Bronchial smooth muscle cell (primary cell): ENCODE results near the gene OOSP4B. TPM values are rescaled to one million over a fixed set of nuclear protein-coding genes. Genes with fewer than 3 reads are reported as not detected.

Experiments used
- total RNA-seq: library from RNA; depleted of rRNA; stranded (reverse); fragments of >200 nt; gene quantifications from 2 replicates; pipeline ENCODE4 v1.2.1, GENCODE V29; 2014

OOSP4B gene
- total RNA-seq: not detected in 2 replicates

DNA sequence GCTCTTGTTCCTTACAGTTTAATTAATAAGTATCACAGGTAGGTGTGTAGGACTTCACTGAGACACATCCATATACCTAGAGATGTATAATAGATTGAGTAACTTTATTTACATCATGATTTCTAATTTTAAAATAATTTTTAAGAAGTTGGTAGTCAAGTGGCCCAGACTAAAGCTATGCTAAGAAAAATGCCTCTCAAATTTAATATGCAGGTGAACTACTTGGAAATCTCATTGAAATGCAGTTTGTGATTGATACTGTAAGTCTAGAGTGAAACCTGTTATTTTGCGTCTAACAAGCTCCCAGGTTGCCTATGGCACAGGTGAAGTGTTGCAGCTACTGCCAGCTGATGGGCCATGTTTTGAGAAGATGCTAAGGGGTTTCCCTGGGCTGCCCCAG, at the start of gene OOSP4B:
TSS of gene OOSP4B (plus strand) at position 301 of the 400 bp plus-strand sequence.

DNA sequence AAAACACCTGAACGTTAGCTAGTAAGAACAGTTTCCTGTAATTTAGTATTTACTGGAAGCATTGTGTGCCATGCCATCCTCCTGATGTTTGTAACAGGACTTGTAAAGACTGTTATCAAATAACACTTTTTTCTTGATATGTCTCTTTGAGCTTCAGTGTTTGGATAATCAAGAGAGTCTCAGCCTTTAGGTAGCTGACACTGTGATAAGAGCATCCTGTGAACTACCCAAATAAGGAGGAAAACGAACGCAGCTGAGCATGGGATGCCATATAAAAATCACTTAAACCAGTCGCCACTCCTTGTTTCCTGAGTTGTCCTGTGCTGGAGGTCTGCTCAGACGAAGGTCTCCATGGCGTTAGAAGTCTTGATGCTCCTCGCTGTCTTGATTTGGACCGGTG, 23.1 kb downstream of the OOSP4B start, which contains the start of gene OOSP2:
TSS of gene OOSP2 (plus strand) at position 301 of the 400 bp plus-strand sequence. CDS start at position 352, 51 bp downstream.

DNA sequence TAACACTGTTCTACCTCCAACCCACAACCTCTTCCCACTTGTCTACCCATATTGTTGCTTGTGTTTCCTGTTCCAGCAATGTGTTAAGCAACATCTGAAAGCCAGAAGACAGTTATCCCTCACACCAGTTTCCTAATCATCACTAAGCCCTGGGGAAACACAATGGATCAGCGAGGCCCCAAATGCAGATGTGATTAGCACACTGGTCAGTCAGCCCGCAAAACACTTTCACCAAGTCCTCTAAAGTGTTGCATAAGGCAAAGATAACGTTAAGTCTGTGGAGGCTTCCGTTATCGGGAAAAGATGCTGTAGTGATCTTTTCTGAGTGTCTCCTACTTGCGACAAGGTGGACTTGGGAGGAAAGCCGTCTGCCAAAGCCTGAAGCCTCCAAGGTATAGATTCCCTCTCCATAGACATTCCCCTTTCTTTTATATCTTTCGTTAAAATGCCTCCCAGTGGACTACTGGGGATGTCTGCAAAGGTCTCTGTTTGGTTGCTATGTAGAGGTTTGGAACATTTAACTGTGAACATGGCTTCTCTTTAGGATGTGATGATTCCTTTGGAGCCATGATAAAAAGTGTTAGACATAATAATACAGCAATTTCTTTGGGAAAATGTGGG, 39.5 kb downstream of the OOSP4B start, which contains the start of gene MS4A3:
TSS of gene MS4A3 (plus strand) at position 317 of the 621 bp plus-strand sequence. CDS start 4,496 bp downstream, outside the sequence.

Other genes starting within 250 kb of the OOSP4B start
- gene MRPL16, start 206.4 kb upstream of the OOSP4B start, total RNA-seq: 40.8 and 47.0 TPM in 2 replicates
- not detected in 2 replicates for gene CBLIF, start 171.7 kb upstream of the OOSP4B start, total RNA-seq
- gene TCN1, start 150.7 kb upstream of the OOSP4B start, total RNA-seq: not detected in 2 replicates
- gene OOSP3, start 138.4 kb upstream of the OOSP4B start, total RNA-seq: not detected in 2 replicates
- gene OOSP1, start 78.7 kb upstream of the OOSP4B start, total RNA-seq: not detected in 2 replicates
- not detected in 2 replicates for gene OOSP4A, start 53.1 kb upstream of the OOSP4B start, total RNA-seq
- gene OOSP2, start 23.2 kb downstream of the OOSP4B start, total RNA-seq: not detected in 2 replicates
- not detected in 2 replicates for gene MS4A3, start 39.5 kb downstream of the OOSP4B start, total RNA-seq
- not detected in 2 replicates for gene MS4A2, start 71.5 kb downstream of the OOSP4B start, total RNA-seq
- not detected in 2 replicates for gene MS4A6A, start 165.9 kb downstream of the OOSP4B start, total RNA-seq
- gene MS4A4E, start 226.0 kb downstream of the OOSP4B start, total RNA-seq: not detected in 2 replicates